ENCODE data around the gene EEFSEC. TPM values are rescaled to one million over a fixed set of nuclear protein-coding genes. Genes with fewer than 3 reads are reported as not detected.

EEFSEC gene
- total RNA-seq, 2 experiments from 2014 or later = 19.2 to 19.6 TPM

- ChIA-PET POLR2A (no interaction called here), CTCF (no interaction called here)
- H3K4me1 Mint-ChIP-seq (ENCODE audit: low read depth) = no peaks in the 10 kb centered on the region
- intact Hi-C loops (cut with micrococcal nuclease) = no loop called here
- H3K27me3 Mint-ChIP-seq = no peaks in the 10 kb centered on the region
- no peak for ATAC-seq
- no peaks in the 10 kb centered on the region for H3K9me3 Mint-ChIP-seq
- no peak overlapping the region for H3K27ac Mint-ChIP-seq
- no peak overlapping the region for H3K4me3 Mint-ChIP-seq
- TF ChIP-seq CTCF (IDR thresholded peaks at IDR 0.05) = no peak
- DNase-seq = no peak
- H3K36me3 Mint-ChIP-seq (ENCODE audit: low read depth) = no peaks in the 10 kb centered on the region
Observed at GRCh38 chr3:128412180-128413002, 259.1 kb downstream of the EEFSEC start.

- Mint-ChIP-seq H3K4me1 (ENCODE audit: low read depth) (no peaks in the 10 kb centered on the region), H3K4me3 (no peak overlapping the region), H3K27ac (no peak overlapping the region), H3K27me3 (no peaks in the 10 kb centered on the region), H3K36me3 (ENCODE audit: low read depth) (no peaks in the 10 kb centered on the region), H3K9me3 (no peaks in the 10 kb centered on the region)
- ATAC-seq (no peak), DNase-seq (no peak)
- intact Hi-C loops (cut with micrococcal nuclease) = no loop called here
- ChIA-PET POLR2A (no interaction called here), CTCF (no interaction called here)
- TF ChIP-seq CTCF (IDR thresholded peaks at IDR 0.05) = no peak
Observed at GRCh38 chr3:128413003-128413370, 259.7 kb downstream of the EEFSEC start.

- ChIA-PET POLR2A (no interaction called here), CTCF (no interaction called here)
- no peaks in the 10 kb centered on the region for H3K27me3 Mint-ChIP-seq
- no peak for TF ChIP-seq CTCF (IDR thresholded peaks at IDR 0.05)
- no peaks in the 10 kb centered on the region for H3K4me1 Mint-ChIP-seq (ENCODE audit: low read depth)
- no peaks in the 10 kb centered on the region for H3K36me3 Mint-ChIP-seq (ENCODE audit: low read depth)
- H3K4me3 Mint-ChIP-seq = no peak overlapping the region
- intact Hi-C loops (cut with micrococcal nuclease) = no loop called here
- no peak overlapping the region for H3K27ac Mint-ChIP-seq
- H3K9me3 Mint-ChIP-seq = no peaks in the 10 kb centered on the region
- DNase-seq = no peak
- ATAC-seq = no peak
Observed at GRCh38 chr3:128413413-128414205, 260.3 kb downstream of the EEFSEC start.

DNA sequence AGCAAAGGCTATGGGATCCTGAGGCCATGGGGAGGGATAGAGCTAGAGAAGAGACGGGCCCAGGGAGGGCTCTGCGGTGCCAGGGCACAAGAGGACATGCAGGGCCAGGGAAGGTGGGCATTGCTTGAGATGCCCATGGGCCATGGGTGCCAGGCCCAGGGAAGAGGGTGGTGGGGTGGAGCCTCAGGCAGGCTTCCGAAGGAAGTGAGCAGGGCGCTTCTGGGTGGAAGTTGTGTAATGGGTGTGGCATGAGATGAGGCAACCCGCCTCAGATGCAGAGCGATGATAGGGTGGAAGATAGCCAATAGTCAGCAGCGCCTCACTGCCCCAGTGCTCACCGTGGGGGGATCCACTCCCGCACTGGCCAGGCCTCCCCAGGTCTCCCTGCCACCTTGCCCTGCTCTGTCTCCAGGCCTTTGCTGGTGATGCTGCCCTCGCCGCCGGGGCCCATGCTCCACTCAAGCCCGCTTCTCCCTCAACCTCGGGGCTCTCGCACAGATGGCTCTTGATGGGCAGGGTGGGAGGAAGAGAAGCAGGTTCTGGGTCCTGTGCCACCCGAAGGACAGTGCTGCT is 262.0 kb downstream of the EEFSEC start:
- no peak overlapping the region for H3K27ac Mint-ChIP-seq
- no peak for ATAC-seq

More for the DNA sequence above, 262.0 kb downstream of the EEFSEC start:
- Mint-ChIP-seq H3K27me3 (no peaks in the 10 kb centered on the region), H3K9me3 (no peaks in the 10 kb centered on the region), H3K4me1 (ENCODE audit: low read depth) (no peaks in the 10 kb centered on the region), H3K36me3 (ENCODE audit: low read depth) (no peaks in the 10 kb centered on the region), H3K4me3 (no peak overlapping the region)
- ChIA-PET CTCF (interaction anchor here (1.7 kb wide), 1 partner anchor 10 kb away, joined by 5 read pairs; no protein-coding TSS in a partner anchor), POLR2A (no interaction called here)
- TF ChIP-seq CTCF (IDR thresholded peaks at IDR 0.05) = no peak
- DNase-seq = no peak
- intact Hi-C loops (cut with micrococcal nuclease) = no loop called here
